ENCODE data around the gene NTN4. TPM values are rescaled to one million over a fixed set of nuclear protein-coding genes. Genes with fewer than 3 reads are reported as not detected.
A peak's percentile ranks its signal among the peaks of the same experiment; 100 is the strongest.
"Not testable (repeated sequence)": the region's sequence is repeated elsewhere in the genome, so short reads cannot be mapped to it uniquely, and the experiment has no call there.

Gene NTN4
- total and polyA plus RNA-seq, 4 donors = 3.2 to 30.5 (median 15.0) TPM

- no peaks in the 10 kb centered on the region for H3K9me3 ChIP-seq (ENCODE audit: control insufficient read depth in 4 of 4, low read length in 3 of 4)
- no peak overlapping the region for H3K4me3 ChIP-seq (ENCODE audit: low read depth in 1 of 3, low read length in 3 of 3)
- no peaks in the 10 kb centered on the region for H3K4me1 ChIP-seq (ENCODE audit: control insufficient read depth in 4 of 4, insufficient read depth in 4 of 4, low read length in 3 of 4)
- TF ChIP-seq ATF3 (IDR thresholded peaks at IDR 0.05) = no peak
- TF ChIP-seq RAD21 (IDR thresholded peaks at IDR 0.05) = peak; percentile 79 to 90
- TF ChIP-seq CTCF (IDR thresholded peaks at IDR 0.05; ENCODE audit: low read depth, low read length, missing input control) = peak; percentile 82
- H3K9ac ChIP-seq (ENCODE audit: low read depth in 1 of 2, low read length in 2 of 2) = no peak overlapping the region
- 0% methylated on average over 1 of the region's 1 CpG for WGBS
- no peak overlapping the region for H3K27ac ChIP-seq (ENCODE audit: low read depth in 1 of 2, low read length in 2 of 2)
- peak; percentile 51 for DNase-seq (ENCODE audit: low spot score)
- no peaks in the 10 kb centered on the region for H3K27me3 ChIP-seq (ENCODE audit: control insufficient read depth in 4 of 4, insufficient read depth in 4 of 4, low read length in 3 of 4)
- no peaks in the 10 kb centered on the region for H3K36me3 ChIP-seq (ENCODE audit: control insufficient read depth in 4 of 4, insufficient read depth in 3 of 4, low read depth in 1 of 4, low read length in 3 of 4)
Measured at GRCh38 chr12:95820096-95820703, 29.6 kb upstream of the NTN4 start.

GRCh38 chr12:95815632-95816212, 25.2 kb upstream of the NTN4 start:
- no peaks in the 10 kb centered on the region for H3K27me3 ChIP-seq (ENCODE audit: control insufficient read depth in 4 of 4, insufficient read depth in 4 of 4, low read length in 3 of 4)

GRCh38 chr12:95812155-95812554, 21.6 kb upstream of the NTN4 start:
- H3K4me1 ChIP-seq (ENCODE audit: control insufficient read depth in 4 of 4, insufficient read depth in 4 of 4, low read length in 3 of 4); H3K27ac ChIP-seq (ENCODE audit: low read depth in 1 of 2, low read length in 2 of 2); H3K9me3 ChIP-seq (ENCODE audit: control insufficient read depth in 4 of 4, low read length in 3 of 4); H3K9ac ChIP-seq (ENCODE audit: low read depth in 1 of 2, low read length in 2 of 2); DNase-seq (ENCODE audit: low spot score); H3K4me3 ChIP-seq (ENCODE audit: low read depth in 1 of 3, low read length in 3 of 3); H3K27me3 ChIP-seq (ENCODE audit: control insufficient read depth in 4 of 4, insufficient read depth in 4 of 4, low read length in 3 of 4); H3K36me3 ChIP-seq (ENCODE audit: control insufficient read depth in 4 of 4, insufficient read depth in 3 of 4, low read depth in 1 of 4, low read length in 3 of 4): not testable (repeated sequence)
- 97% methylated on average over 4 of the region's 4 CpGs for WGBS

More at GRCh38 chr12:95815632-95816212, 25.2 kb upstream of the NTN4 start:
- no peak overlapping the region for H3K27ac ChIP-seq (ENCODE audit: low read depth in 1 of 2, low read length in 2 of 2)
- TF ChIP-seq RXRA (IDR thresholded peaks at IDR 0.05) (no peak), REST (IDR thresholded peaks at IDR 0.05) (no peak), HNF4G (IDR thresholded peaks at IDR 0.05) (no peak), EGR1 (IDR thresholded peaks at IDR 0.05; ENCODE audit: low read depth in 2 of 2) (no peak), RAD21 (IDR thresholded peaks at IDR 0.05) (peak; percentile 100), TAF1 (conservative IDR thresholded peaks at IDR 0.05) (no peak), ATF3 (IDR thresholded peaks at IDR 0.05) (no peak), FOXA1 (IDR thresholded peaks at IDR 0.05) (no peak), NR2F2 (IDR thresholded peaks at IDR 0.05) (no peak), CTCF (IDR thresholded peaks at IDR 0.05; ENCODE audit: low read depth, low read length, missing input control) (peak; percentile 77)
- 48% methylated on average over 5 of the region's 5 CpGs for WGBS
- no peak for DNase-seq (ENCODE audit: low spot score)
- no peaks in the 10 kb centered on the region for H3K9me3 ChIP-seq (ENCODE audit: control insufficient read depth in 4 of 4, low read length in 3 of 4)
- H3K4me1 ChIP-seq (ENCODE audit: control insufficient read depth in 4 of 4, insufficient read depth in 4 of 4, low read length in 3 of 4) = no peaks in the 10 kb centered on the region
- no peaks in the 10 kb centered on the region for H3K36me3 ChIP-seq (ENCODE audit: control insufficient read depth in 4 of 4, insufficient read depth in 3 of 4, low read depth in 1 of 4, low read length in 3 of 4)
- H3K9ac ChIP-seq (ENCODE audit: low read depth in 1 of 2, low read length in 2 of 2) = no peak overlapping the region
- H3K4me3 ChIP-seq (ENCODE audit: low read depth in 1 of 3, low read length in 3 of 3) = no peak overlapping the region

All from liver (tissue), 9 donors.